DMS153 (cell line): Measurements from ENCODE around the gene NPM1.
"Not testable (repeated sequence)": the region's sequence is repeated elsewhere in the genome, so short reads cannot be mapped to it uniquely, and the experiment has no call there.

ENCODE experiments used
- DNase-seq: peaks from one replicate; lab custom pipeline; 2025; lab: John Stamatoyannopoulos, UW

The NPM1 gene

DNA sequence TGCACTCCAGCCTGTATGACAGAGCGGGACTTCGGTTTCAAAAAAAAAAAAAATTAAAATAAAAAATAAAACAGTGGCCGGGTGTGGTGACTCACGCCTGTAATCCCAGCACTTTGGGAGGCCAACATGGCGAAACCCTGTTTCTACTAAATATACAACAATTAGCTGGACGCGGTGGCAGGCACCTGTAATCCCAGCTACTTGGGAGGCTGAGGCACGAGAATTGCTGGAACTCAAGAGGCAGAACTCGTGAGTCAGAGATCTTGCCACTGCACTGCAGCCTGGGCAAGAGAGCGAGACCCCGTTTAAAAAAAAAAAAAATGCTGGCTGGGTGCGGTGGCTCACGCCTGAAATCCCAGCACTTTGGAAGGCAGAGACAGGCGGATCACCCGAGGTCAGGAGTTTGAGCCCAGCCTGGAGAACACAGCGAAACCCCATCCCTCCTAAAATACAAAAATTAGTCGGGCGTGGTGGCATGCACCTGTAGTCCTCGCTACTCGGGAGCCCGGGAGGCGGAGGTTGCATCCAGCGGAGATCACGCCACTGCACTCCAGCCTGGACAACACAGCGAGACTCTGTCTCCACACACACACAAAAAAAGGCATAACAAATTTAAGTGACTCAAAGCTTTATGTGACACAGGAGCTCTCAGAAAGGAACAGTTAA, 1.5 kb upstream of the NPM1 start:
- no peak for DNase-seq

DNA sequence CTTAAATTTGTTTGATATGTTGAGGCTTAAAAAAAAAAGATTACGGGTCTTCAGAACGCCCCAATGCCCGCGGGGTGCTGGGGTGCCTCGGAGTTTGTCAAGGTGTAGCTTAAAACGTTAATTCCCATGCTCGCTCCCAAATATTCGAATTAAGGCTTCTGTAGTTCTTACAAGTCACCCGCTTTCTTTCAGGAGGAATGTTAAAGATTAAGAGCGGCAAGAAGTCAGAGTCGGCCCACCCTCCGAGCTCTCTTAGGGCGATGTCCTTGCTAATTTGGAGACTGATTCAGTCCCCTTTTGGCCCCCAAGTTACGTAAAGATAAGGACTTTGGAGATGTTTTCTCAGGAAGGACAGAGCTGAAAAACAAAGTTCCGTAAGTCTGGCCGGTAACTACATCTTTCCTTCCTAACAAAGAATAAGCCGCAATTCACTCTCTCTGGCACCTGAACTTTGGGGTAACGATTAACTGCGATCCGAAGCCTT, 746 bp upstream of the NPM1 start:
- DNase-seq: no peak

DNA sequence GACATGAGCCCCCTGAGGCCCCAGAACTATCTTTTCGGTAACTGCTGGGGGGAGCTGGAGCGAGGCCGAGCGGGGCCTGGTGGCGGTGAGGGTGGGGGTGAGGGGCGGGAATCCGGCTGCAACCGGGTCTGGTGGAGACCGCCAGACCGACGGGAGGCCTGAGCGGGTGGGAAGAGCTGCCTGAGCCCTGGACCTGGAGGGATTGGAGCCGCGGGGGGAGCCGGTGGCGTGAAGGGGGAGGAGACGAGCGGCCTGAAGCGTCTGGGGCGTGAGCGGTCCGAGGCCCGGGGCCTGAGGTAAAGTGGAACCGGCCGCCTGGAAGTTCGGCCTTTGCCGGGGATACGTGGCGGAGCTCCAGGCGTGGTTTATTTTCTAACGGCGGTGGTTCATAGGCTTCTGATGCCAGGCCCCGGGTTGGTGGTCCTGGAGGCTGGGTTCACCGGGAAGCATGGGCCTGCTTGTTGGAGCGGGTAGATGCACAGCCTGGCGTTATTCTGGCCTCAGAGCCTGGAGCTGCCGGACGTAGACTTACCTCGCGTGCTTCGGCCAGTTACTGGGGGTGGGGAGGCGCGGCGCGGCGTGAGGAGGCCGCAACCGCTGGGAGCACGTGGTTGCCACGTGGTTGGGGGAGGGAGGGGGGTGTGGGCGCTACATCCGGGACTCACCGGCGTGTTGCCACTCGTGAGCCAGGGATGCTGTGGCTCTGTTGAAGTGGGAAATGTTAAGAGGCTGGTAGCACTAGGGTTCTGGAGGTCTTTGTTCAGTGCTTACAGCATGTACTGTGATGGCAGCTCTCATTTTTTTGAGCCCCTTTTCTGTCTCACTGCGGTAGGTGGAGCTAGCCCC, 544 bp downstream of the NPM1 start:
- peak; percentile 9 for DNase-seq

- no peak for DNase-seq
Observed at GRCh38 chr5:171388816-171389168, 1.1 kb downstream of the NPM1 start.

GRCh38 chr5:171390883-171391677, 3.4 kb downstream of the NPM1 start:
- no peak for DNase-seq

DNA sequence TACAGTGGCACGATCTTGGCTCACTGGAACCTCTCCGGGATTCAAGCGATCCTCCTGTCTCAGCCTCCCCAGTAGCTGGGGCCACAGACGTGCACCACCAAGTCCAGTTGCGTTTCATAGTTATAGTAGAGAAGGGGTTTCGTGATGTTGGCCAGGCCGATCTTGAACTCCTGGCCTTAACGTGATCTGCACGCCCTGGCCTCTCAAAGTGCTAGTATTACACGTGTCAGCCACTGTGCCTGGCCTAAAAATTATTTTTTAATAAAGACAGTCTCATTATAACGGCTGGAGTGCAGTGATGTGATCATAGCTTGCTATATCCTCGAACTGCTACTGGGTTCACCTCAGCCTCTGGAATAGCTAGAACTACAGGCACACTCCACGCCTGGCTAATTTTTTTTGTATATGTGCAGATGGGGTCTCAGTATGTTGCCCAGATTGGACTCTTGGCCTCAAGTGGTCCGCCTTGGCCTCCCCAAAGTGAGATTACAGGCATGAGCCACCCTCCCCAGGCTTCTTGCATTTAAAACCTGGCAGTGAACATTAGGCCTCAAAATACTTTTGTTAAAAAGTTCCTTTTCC, 4.4 kb downstream of the NPM1 start:
- DNase-seq: no peak

- DNase-seq: no peak
Observed at GRCh38 chr5:171392585-171393159, 5.0 kb downstream of the NPM1 start.

- no peak for DNase-seq
Observed at GRCh38 chr5:171395042-171395441, 7.4 kb downstream of the NPM1 start.

DNA sequence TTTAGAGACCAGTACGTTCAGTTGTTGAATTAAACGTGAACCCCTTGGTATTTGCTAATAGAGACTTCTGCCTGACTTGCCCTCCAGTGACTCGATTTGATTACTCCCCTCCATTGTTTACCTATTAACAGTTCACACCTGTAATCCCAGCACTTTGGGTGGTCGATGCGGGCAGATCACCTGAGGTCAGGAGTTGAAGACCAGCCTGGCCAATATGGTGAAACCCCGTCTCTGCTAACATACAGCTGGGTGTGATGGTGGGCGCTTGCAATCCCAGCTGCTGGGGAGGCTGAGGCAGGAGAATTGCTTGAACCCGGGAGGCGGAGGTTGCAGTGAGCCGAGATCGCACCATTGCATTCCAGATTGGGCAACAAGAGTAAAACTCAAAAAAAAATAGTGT, 8.9 kb downstream of the NPM1 start:
- DNase-seq: not testable (repeated sequence)

GRCh38 chr5:171397190-171397589, 9.5 kb downstream of the NPM1 start:
- no peak for DNase-seq

DNA sequence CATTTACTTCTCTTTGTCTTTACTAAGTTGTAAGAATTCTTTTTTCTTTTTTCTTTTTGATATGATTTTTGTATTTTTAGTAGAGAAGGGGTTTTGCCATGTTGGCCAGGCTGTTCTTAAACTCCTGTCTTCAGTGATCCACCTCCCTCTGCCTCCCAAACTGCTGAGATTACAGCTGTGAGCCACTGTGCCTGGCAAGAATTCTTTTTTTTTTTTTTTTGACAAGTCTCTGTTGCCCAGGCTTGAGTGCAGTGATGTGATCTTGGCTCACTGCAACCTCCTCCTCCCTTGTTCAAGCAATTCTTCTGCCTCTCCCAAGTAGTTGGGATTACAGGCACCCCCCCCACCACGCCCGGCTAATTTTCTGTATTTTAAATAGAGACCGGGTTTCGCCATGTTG, 9.9 kb downstream of the NPM1 start:
- no peak for DNase-seq

GRCh38 chr5:171398660-171399059, 11.0 kb downstream of the NPM1 start:
- not testable (repeated sequence) for DNase-seq

- DNase-seq: no peak
Observed at GRCh38 chr5:171400169-171400568, 12.5 kb downstream of the NPM1 start.

DNA sequence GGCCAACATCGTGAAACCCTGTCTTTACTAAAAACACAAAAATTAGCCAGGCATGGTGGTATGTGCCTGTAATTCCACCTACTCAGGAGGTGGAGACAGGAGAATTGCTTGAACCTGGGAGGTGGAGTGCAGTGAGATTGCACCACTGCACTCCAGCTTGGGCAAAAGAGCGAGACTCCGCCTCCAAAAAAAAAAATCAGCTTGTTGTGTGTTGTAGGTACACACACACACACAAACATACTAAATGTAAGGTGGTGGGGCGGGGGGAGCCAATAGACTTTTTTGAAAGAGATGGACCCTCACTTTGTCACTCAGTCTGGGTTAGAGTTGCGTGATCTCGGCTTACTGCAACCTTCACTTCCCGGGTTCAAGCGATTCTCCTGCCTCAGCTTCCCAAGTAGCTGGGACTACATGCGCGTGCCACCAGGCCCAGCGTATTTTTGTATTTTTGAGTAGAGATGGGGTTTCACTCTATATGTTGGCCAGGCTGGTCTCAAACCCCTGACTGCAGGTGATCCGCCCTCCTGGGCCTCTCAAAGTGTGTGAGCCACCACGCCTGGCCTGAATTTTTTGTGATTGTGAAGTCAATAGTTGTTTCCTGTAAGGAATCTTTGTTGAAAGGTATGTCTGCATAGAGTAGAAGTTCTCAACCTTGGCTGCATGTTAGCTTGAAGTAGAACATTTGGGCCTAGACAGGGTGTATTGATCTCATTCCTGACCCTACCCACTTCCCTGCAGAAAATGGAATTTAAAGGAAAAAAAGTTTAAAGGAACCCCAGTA, 13.7 kb downstream of the NPM1 start:
- DNase-seq: no peak

DNA sequence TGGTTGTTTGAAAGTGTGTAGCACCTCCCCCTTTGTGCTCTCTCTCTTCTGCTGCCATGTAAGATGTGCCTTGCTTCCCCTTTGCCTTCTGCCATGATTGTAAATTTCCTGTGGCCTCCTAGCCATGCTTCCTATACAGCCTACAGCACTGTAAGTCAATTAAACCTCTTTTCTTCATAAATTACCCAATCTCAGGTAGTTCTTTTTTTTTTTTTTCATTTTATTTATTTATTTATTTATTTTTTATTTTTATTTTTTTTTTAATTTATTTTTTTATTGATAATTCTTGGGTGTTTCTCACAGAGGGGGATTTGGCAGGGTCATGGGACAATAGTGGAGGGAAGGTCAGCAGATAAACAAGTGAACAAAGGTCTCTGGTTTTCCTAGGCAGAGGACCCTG, 15.1 kb downstream of the NPM1 start:
- DNase-seq: not testable (repeated sequence)

GRCh38 chr5:171405615-171406014, 18.0 kb downstream of the NPM1 start:
- no peak for DNase-seq

DNA sequence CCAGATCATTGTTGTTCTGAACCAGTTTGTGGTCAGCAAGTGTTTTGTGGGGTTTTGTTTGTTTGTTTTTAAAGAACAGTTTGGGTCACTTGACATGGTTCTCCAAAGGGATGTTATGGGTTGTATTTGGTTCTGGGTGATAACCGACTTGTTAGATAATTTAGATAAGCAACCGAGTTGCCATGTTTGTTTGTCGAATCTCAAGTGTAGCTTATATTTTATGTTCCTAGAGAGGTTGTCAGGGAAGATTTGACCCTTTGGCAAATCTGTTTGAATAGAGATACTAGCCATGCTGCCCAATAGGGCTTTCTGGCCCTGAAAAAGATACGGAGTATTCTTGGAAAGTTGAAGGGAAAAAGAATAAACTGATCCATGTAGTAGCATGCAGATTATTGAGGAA, 19.6 kb downstream of the NPM1 start:
- no peak for DNase-seq

GRCh38 chr5:171409164-171410136, 21.8 kb downstream of the NPM1 start:
- no peak for DNase-seq

DNA sequence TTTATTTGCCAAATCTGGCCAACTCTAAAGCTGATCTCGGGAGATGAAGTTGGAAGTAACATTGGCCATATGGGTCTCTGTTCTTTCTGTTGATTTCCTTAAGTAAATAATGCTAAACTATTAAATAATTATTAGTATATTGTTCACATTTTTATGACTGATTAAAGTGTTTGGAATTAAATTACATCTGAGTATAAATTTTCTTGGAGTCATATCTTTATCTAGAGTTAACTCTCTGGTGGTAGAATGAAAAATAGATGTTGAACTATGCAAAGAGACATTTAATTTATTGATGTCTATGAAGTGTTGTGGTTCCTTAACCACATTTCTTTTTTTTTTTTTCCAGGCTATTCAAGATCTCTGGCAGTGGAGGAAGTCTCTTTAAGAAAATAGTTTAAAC, 22.5 kb downstream of the NPM1 start:
- DNase-seq: no peak

GRCh38 chr5:171412186-171412585, 24.5 kb downstream of the NPM1 start:
- DNase-seq: no peak
